Neural progenitor cell (in vitro differentiated cells): Measurements from ENCODE around the gene HMOX2. TPM values are rescaled to one million over a fixed set of nuclear protein-coding genes. Genes with fewer than 3 reads are reported as not detected.

Source experiments
- DNase-seq: peaks from one replicate; pipeline ENCODE4 v3.0.0-alpha.2; 2016; ENCODE audit warnings: low spot score
- H2AFZ ChIP-seq: fragments of 200-600 bp; sonication (generic); replicated peaks from 2 replicates; pipeline ENCODE4 v1.6.1; 2016; ENCODE audit warnings: antibody characterized with exemption
- H3F3A ChIP-seq: fragments of 200-600 bp; sonication (generic); 2 replicates; pipeline ENCODE4 v1.6.1; 2016; ENCODE audit warnings: antibody characterized with exemption, low read depth
- H3K27ac ChIP-seq: fragments of 200-600 bp; sonication (generic); 2 replicates; pipeline ENCODE4 v1.5.1; 2016; ENCODE audit warnings: mild to moderate bottlenecking
- H3K27me3 ChIP-seq: fragments of 200-600 bp; sonication (generic); 2 replicates; pipeline ENCODE4 v1.6.1; 2016; ENCODE audit warnings: mild to moderate bottlenecking, moderate library complexity
- H3K36me3 ChIP-seq: fragments of 200-600 bp; sonication (generic); 2 replicates; pipeline ENCODE4 v1.5.1; 2016
- H3K4me1 ChIP-seq: fragments of 200-600 bp; sonication (generic); 2 replicates; pipeline ENCODE4 v1.6.1; 2016; ENCODE audit warnings: mixed run types
- H3K4me2 ChIP-seq: fragments of 200-600 bp; sonication (generic); 2 replicates; pipeline ENCODE4 v1.6.1; 2016
- H3K4me3 ChIP-seq: fragments of 200-600 bp; sonication (generic); 2 replicates; pipeline ENCODE4 v1.5.1; 2016
- H3K79me2 ChIP-seq: fragments of 200-600 bp; sonication (generic); 2 replicates; pipeline ENCODE4 v1.6.1; 2016; ENCODE audit warnings: low read depth
- H3K9ac ChIP-seq: fragments of 200-600 bp; sonication (generic); 2 replicates; pipeline ENCODE4 v1.6.1; 2016
- H3K9me3 ChIP-seq: fragments of 200-600 bp; sonication (generic); 2 replicates; pipeline ENCODE4 v1.5.1; 2016; ENCODE audit warnings: low read depth
- H4K20me1 ChIP-seq: fragments of 200-600 bp; sonication (generic); 2 replicates; pipeline ENCODE4 v1.6.1; 2016; ENCODE audit warnings: low read depth
- H3K27ac Mint-ChIP-seq: 3 replicates; pipeline ENCODE4 v1.8.0; 2021; ENCODE audit warnings: mixed read lengths
- H3K27me3 Mint-ChIP-seq: 2 replicates; pipeline ENCODE4 v1.8.0; 2022; ENCODE audit warnings: low read depth, mild to moderate bottlenecking, inconsistent platforms, moderate library complexity, mixed read lengths; ENCODE audit not compliant: insufficient read depth
- H3K36me3 Mint-ChIP-seq: 3 replicates; pipeline ENCODE4 v1.8.0; 2021; ENCODE audit warnings: mixed read lengths
- H3K4me1 Mint-ChIP-seq: 3 replicates; pipeline ENCODE4 v1.8.0; 2021; ENCODE audit warnings: mixed read lengths
- H3K4me3 Mint-ChIP-seq: 3 replicates; pipeline ENCODE4 v1.8.0; 2021; ENCODE audit warnings: mild to moderate bottlenecking, moderate library complexity, mixed read lengths
- H3K9me3 Mint-ChIP-seq: 3 replicates; pipeline ENCODE4 v1.8.0; 2020; ENCODE audit warnings: mixed read lengths
- CTCF ChIP-seq: fragments of 200-600 bp; sonication (generic); IDR thresholded peaks from 2 replicates; pipeline ENCODE4 v1.5.1; 2017; ENCODE audit warnings: antibody characterized with exemption, mild to moderate bottlenecking
- EZH2 ChIP-seq: fragments of 200-600 bp; sonication (generic); IDR thresholded peaks from 2 replicates; pipeline ENCODE4 v1.6.1; 2017; ENCODE audit warnings: antibody characterized with exemption, mild to moderate bottlenecking, moderate library complexity
- EZH2phosphoT487 ChIP-seq: fragments of 200-600 bp; sonication (generic); IDR thresholded peaks from 2 replicates; pipeline ENCODE4 v1.6.1; 2017; ENCODE audit warnings: antibody characterized with exemption
- total RNA-seq: library from RNA; depleted of rRNA; stranded (reverse); fragments of >200 nt; gene quantifications from 2 replicates; pipeline ENCODE4 v1.2.3, GENCODE V29; 2015; ENCODE audit warnings: low replicate concordance

HMOX2 gene
- total RNA-seq, 1 donor from 2014 or later = 20.3 TPM

GRCh38 chr16:4525069-4525468 is 48.9 kb downstream of the HMOX2 start:
- Mint-ChIP-seq H3K4me1 (peaks cover 44% of the 10 kb centered on the region), H3K27ac (no peak overlapping the region), H3K4me3 (no peak overlapping the region)

GRCh38 chr16:4525634-4526277 is 49.6 kb downstream of the HMOX2 start:
- no peak overlapping the region for H3K4me3 ChIP-seq
- TF ChIP-seq EZH2 (no peak), EZH2phosphoT487 (no peak), CTCF (no peak)
- no peaks in the 10 kb centered on the region for H3K36me3 ChIP-seq
- H3K4me3 Mint-ChIP-seq = no peak overlapping the region
- H3K79me2 ChIP-seq = peaks cover 8% of the 10 kb centered on the region
- peaks cover 2% of the 10 kb centered on the region for H3K27me3 Mint-ChIP-seq
- H3K4me2 ChIP-seq = no peak overlapping the region
- no peak overlapping the region for H3K27ac ChIP-seq
- no peak overlapping the region for H3K9ac ChIP-seq
- H3K4me1 ChIP-seq = peaks cover 25% of the 10 kb centered on the region
- H4K20me1 ChIP-seq = peaks cover 54% of the 10 kb centered on the region
- no peak overlapping the region for H3K27ac Mint-ChIP-seq
- peaks cover 24% of the 10 kb centered on the region for H3F3A ChIP-seq
- H3K9me3 Mint-ChIP-seq = no peaks in the 10 kb centered on the region
- peaks cover 41% of the 10 kb centered on the region for H3K4me1 Mint-ChIP-seq
- H2AFZ ChIP-seq = no peak overlapping the region
- no peaks in the 10 kb centered on the region for H3K9me3 ChIP-seq
- H3K36me3 Mint-ChIP-seq = peaks cover 18% of the 10 kb centered on the region
- H3K27me3 ChIP-seq = no peaks in the 10 kb centered on the region
- DNase-seq = no peak

More at GRCh38 chr16:4525069-4525468, 48.9 kb downstream of the HMOX2 start:
- H3K36me3 Mint-ChIP-seq = peaks cover 18% of the 10 kb centered on the region
- Histone ChIP-seq H3K4me3 (no peak overlapping the region), H3K27me3 (no peaks in the 10 kb centered on the region), H2AFZ (no peak overlapping the region), H3K4me1 (peaks cover 25% of the 10 kb centered on the region), H3K9ac (no peak overlapping the region), H4K20me1 (peaks cover 53% of the 10 kb centered on the region), H3K27ac (no peak overlapping the region), H3K9me3 (no peaks in the 10 kb centered on the region), H3F3A (peaks cover 24% of the 10 kb centered on the region), H3K36me3 (no peaks in the 10 kb centered on the region), H3K4me2 (no peak overlapping the region), H3K79me2 (peaks cover 8% of the 10 kb centered on the region)
- peaks cover 2% of the 10 kb centered on the region for H3K27me3 Mint-ChIP-seq
- no peak for DNase-seq
- no peaks in the 10 kb centered on the region for H3K9me3 Mint-ChIP-seq
- TF ChIP-seq EZH2 = no peak
- no peak for TF ChIP-seq CTCF
- no peak for TF ChIP-seq EZH2phosphoT487

GRCh38 chr16:4529085-4530060 is 53.2 kb downstream of the HMOX2 start:
- Mint-ChIP-seq H3K27me3 (peaks cover 2% of the 10 kb centered on the region), H3K9me3 (peaks cover 2% of the 10 kb centered on the region), H3K4me3 (no peak overlapping the region), H3K27ac (no peak overlapping the region), H3K36me3 (peaks cover 31% of the 10 kb centered on the region), H3K4me1 (peaks cover 15% of the 10 kb centered on the region)
- Histone ChIP-seq H3K4me1 (peaks cover 11% of the 10 kb centered on the region), H3K27me3 (no peaks in the 10 kb centered on the region), H3K4me2 (no peak overlapping the region), H3K79me2 (peaks cover 12% of the 10 kb centered on the region), H3K4me3 (no peak overlapping the region), H3K36me3 (no peaks in the 10 kb centered on the region), H3F3A (peaks cover 10% of the 10 kb centered on the region), H3K9ac (no peak overlapping the region), H2AFZ (no peak overlapping the region), H3K27ac (no peak overlapping the region), H4K20me1 (peaks cover 39% of the 10 kb centered on the region), H3K9me3 (no peaks in the 10 kb centered on the region)
- peak; percentile 52 for DNase-seq
- TF ChIP-seq EZH2 = no peak
- TF ChIP-seq EZH2phosphoT487 = no peak
- TF ChIP-seq CTCF = no peak
